ENCODE data around the gene DDRGK1.

DDRGK1 gene

GRCh38 chr20:3180319-3180718, 24.2 kb downstream of the DDRGK1 start:
- no peak for DNase-seq

GRCh38 chr20:3177746-3178485, 26.6 kb downstream of the DDRGK1 start:
- no peak for DNase-seq

- DNase-seq: no peak
These were observed 29.2 kb downstream of the DDRGK1 start for GRCh38 chr20:3175270-3175669.

- DNase-seq: no peak
These were observed 29.8 kb downstream of the DDRGK1 start for GRCh38 chr20:3174442-3175261.

GRCh38 chr20:3173610-3174441, 30.7 kb downstream of the DDRGK1 start:
- peak in 1 of 2 donors; percentile 55 for DNase-seq

- DNase-seq: peak; percentile 21 to 66
These were observed 31.4 kb downstream of the DDRGK1 start, which contains the start of gene LZTS3 for GRCh38 chr20:3172933-3173609. LZTS3 (minus strand) TSS chr20:3173549; CDS start chr20:3167163, 6,386 bp downstream.

GRCh38 chr20:3172126-3172932, 32.2 kb downstream of the DDRGK1 start:
- no peak for DNase-seq

GRCh38 chr20:3171391-3172125, 32.9 kb downstream of the DDRGK1 start:
- no peak for DNase-seq

- no peak for DNase-seq
These were observed 35.5 kb downstream of the DDRGK1 start for GRCh38 chr20:3168829-3169590.

GRCh38 chr20:3168079-3168828, 36.2 kb downstream of the DDRGK1 start:
- DNase-seq: no peak

GRCh38 chr20:3167738-3168078, 36.8 kb downstream of the DDRGK1 start:
- no peak for DNase-seq

- no peak for DNase-seq
These were observed 37.6 kb downstream of the DDRGK1 start for GRCh38 chr20:3166913-3167342.

GRCh38 chr20:3166338-3166912, 38.1 kb downstream of the DDRGK1 start:
- DNase-seq: no peak

GRCh38 chr20:3165473-3166337, 38.8 kb downstream of the DDRGK1 start:
- DNase-seq: no peak

- DNase-seq: no peak
These were observed 39.6 kb downstream of the DDRGK1 start for GRCh38 chr20:3164763-3165410.

- DNase-seq: no peak
These were observed 40.3 kb downstream of the DDRGK1 start for GRCh38 chr20:3164043-3164762.
